HS-27A (cell line): ENCODE results near the gene MLPH.
"Not testable (repeated sequence)": the region's sequence is repeated elsewhere in the genome, so short reads cannot be mapped to it uniquely, and the experiment has no call there.

Experiments
- DNase-seq: peaks from one replicate; pipeline ENCODE4 v3.0.0-alpha.2; 2012; ENCODE audit warnings: low read depth, missing footprints

The MLPH gene

GRCh38 chr2:237585590-237586221 lies 98.7 kb downstream of the MLPH start:
- DNase-seq, result no peak

DNA sequence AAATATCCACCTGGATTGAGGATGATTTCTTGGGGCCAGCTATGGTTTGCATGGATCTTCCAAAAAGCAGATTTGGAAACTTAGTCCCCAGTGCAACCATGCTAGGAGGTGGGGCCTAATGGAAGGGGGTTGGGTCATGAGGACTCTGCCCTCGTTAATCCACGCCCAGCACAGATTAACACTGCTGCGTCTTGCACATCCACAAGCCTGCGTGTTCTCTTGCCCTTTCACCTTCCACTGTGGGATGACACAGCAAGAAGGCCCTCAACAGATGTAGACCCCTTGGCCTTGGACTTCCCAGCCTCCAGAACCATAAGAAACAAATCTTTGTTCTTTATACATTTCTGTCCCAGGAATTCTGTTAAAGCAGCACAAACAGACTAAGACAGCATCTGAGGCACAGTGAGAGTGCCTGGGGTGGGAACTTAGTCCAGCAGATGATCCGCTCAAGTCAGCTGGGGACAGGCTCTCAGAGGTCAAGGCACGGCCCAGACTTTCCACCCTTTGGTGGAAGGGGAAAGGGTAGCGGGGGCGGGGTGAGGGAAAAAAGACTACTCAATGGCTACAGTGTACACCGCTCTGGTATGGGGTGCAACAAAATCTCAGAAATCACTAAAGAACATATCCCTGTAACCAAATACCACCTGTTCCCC lies 101.1 kb downstream of the MLPH start:
- DNase-seq, result no peak

GRCh38 chr2:237590272-237591140 lies 103.5 kb downstream of the MLPH start, which contains the start of gene RAB17:
Gene RAB17 (minus strand): TSS chr2:237590734. CDS start chr2:237586154, 4,580 bp downstream.
- no peak for DNase-seq

- DNase-seq, result no peak
These were observed 104.3 kb downstream of the MLPH start for GRCh38 chr2:237591141-237591881.

GRCh38 chr2:237592425-237592980 lies 105.5 kb downstream of the MLPH start:
- no peak for DNase-seq

- DNase-seq, result no peak
These were observed 106.0 kb downstream of the MLPH start for GRCh38 chr2:237593036-237593435.

- DNase-seq, result no peak
These were observed 106.7 kb downstream of the MLPH start for GRCh38 chr2:237593596-237594320.

- DNase-seq, result no peak
These were observed 107.4 kb downstream of the MLPH start for GRCh38 chr2:237594514-237594871.

GRCh38 chr2:237595829-237596519 lies 108.9 kb downstream of the MLPH start:
- DNase-seq, result not testable (repeated sequence)

DNA sequence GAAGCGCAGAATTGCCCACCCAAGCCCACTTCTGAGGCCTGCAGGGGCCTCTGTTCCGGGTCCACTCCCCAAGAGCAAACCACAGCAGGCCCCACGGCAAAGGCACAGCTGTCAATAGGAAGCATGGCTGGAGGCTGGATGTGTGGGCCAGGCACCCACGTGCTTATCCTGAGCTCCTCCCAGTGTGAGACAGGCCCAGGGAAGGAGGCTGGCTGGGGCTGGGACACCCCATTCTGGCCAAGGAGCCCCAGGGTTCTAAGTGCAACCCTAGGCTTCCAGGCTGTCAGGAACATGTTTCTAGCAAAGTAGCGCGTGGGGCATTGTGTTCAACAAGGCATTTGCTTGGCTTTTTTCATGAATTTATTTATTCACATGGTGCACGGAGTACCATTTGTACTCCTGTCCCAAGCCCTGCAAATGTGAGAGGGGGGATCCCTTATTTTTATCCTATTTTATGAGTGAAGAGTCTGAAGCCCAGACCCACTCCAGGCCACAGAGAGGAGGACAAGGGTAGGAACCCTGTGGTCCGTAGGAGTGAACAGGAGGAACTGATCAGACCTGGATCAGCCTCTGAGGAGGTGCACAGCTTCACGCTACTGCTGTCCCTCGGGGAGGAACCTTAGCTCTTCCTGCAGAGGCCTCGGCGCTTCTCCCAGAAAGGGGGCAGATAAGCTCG lies 109.6 kb downstream of the MLPH start:
- DNase-seq, result no peak

GRCh38 chr2:237597196-237598145 lies 110.4 kb downstream of the MLPH start:
- no peak for DNase-seq

DNA sequence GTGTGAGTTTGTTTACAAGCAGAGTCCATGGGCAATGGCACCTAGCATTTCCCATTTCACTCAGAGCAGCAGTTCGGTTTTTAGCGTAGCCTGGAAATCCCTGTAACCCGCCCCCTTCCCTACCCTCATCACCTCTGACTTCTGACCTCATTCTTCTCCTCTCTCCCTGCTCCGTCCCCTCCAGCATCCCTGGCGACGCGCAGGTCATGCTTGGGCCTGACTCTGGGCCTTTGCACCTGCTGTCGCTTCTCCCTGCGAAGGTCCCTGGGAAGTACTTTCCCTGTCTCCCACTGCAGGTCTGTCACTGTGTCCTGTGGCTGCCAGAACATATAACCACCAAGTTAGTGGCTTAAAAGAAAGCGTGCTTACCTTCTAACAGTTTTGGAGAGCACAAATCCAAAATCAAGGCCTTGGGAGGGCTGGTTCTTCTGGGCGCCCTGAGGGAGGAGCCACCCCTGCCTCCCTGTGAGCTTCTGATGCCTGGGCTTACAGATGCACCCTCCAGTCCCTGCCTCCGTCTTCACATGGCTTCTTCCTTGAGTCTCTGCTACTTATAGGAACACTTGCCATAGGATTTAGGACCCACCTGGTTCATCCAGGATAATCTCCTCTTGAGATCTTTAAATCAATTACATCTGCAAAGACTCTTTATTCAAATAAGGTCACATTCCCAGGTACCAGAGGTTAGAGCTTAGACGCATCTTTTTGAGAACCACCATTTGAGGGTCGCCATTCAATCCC lies 111.6 kb downstream of the MLPH start:
- DNase-seq, result no peak

- no peak for DNase-seq
These were observed 112.5 kb downstream of the MLPH start for GRCh38 chr2:237599465-237600110.

DNA sequence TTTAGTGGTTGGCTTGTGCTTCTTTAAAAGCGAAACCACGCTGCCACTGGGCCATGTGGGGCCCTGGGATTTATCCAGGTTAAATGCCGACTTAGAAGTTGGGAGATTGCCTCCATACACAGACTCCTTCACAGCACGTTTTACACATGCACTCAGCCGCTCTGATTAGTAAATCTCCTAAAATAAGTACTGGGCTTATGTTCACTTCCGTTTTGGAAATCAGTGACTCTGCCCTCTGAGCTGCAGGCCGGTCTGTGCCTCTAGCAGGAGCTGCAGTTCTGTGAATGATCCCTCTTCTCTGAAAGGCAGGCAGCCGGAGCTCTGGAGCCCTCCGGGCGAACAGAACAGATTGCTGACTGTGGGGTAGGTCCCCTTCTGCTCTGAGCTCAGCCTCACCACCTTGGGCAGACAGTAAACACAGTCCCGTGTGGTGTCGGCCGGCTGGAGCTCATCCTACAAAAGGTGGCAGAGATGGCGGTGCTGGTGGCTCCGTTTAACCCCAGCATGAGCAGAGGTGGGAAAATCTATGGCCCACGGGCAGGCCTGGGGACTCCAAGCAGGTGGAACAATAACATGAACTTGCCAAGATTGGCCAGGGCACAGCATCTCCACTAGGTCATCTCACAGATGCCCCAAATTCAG lies 113.3 kb downstream of the MLPH start:
- DNase-seq, result no peak

- DNase-seq, result no peak
These were observed 114.5 kb downstream of the MLPH start for GRCh38 chr2:237601453-237602116.

DNA sequence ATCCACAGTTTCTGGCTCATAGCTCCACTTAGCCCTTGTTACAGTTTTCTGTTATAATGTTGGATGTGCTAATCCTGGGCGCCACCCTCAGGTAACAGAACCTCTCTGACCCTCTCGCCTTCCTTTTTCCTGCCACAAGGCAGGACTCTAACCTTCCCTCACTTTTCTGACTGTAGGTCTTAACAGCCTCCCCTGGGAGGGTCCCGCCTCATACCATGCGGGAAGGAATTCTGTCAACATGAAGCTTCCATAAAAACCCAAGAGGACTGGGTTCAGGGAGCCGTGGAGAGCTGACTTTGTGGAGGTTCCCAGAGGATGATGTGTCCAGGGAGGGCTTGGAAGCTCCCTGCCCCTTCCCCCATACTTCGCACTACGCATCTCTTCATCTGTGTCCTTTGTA lies 115.4 kb downstream of the MLPH start:
- no peak for DNase-seq
